ENCODE results near the gene NBPF12.
"Not testable (repeated sequence)": the region's sequence is repeated elsewhere in the genome, so short reads cannot be mapped to it uniquely, and the experiment has no call there.

The NBPF12 gene, protein sequence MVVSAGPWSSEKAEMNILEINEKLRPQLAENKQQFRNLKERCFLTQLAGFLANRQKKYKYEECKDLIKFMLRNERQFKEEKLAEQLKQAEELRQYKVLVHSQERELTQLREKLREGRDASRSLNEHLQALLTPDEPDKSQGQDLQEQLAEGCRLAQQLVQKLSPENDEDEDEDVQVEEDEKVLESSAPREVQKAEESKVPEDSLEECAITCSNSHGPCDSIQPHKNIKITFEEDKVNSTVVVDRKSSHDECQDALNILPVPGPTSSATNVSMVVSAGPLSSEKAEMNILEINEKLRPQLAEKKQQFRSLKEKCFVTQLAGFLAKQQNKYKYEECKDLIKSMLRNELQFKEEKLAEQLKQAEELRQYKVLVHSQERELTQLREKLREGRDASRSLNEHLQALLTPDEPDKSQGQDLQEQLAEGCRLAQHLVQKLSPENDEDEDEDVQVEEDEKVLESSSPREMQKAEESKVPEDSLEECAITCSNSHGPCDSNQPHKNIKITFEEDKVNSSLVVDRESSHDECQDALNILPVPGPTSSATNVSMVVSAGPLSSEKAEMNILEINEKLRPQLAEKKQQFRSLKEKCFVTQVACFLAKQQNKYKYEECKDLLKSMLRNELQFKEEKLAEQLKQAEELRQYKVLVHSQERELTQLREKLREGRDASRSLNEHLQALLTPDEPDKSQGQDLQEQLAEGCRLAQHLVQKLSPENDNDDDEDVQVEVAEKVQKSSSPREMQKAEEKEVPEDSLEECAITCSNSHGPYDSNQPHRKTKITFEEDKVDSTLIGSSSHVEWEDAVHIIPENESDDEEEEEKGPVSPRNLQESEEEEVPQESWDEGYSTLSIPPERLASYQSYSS (N-terminal part only)

DNA sequence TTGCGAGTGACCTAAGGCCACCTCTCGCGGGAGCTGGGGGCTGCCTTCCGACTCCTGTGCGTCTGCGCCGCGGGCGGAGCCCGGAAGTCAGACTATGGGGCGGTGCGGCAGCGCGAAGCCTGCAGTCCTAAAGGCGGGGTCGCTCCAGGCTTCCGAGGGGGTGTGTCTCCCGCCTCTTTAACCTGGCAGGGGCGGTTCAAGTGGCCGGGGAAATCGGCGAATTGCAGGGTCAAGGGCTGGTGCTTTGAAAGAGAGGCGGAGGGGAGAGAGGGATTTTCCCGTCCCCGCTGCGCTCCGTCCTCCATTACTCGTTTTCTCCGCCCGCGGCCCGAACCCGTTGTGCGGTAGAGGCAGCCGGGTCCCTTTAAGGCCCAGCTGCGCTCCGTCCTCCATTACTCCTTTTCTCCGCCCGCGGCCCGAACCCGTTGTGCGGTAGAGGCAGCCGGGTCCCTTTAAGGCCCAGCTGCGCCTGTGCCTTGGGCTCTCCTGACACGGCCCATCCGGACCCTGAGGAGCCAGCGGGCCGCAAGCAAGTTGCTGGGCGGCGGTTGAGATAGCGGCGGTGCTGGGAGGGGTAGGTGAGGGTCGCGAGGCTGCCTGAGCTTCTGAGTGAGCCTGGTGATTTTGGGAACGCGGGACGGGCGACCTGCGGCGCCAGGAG lies at the start of gene NBPF12:
Gene NBPF12 (plus strand): TSS at position 83 of the 661 bp plus-strand sequence. CDS start 21,820 bp downstream, outside the sequence.
- peak; percentile 70 for DNase-seq

GRCh38 chr1:146891355-146891754 lies 46.8 kb upstream of the NBPF12 start:
- not testable (repeated sequence) for DNase-seq

DNA sequence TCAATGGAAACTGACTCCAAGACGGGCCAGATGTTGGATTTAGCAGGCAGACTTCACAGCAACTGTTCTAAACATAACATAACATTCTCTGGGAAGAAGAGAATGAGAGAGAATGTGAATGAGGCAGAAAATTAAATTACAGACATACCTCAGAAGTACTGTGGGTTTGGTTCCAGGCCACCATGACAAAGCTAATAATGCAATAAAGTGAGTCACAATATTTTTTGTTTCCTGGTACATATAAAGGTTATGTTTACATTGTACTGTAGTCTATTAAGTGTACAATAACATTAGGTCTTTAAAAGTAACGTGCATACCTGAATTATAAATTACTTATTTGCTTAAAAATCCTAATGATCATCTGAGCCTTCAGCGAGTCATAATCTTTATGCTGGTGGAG lies 45.8 kb upstream of the NBPF12 start:
- DNase-seq: not testable (repeated sequence)

DNA sequence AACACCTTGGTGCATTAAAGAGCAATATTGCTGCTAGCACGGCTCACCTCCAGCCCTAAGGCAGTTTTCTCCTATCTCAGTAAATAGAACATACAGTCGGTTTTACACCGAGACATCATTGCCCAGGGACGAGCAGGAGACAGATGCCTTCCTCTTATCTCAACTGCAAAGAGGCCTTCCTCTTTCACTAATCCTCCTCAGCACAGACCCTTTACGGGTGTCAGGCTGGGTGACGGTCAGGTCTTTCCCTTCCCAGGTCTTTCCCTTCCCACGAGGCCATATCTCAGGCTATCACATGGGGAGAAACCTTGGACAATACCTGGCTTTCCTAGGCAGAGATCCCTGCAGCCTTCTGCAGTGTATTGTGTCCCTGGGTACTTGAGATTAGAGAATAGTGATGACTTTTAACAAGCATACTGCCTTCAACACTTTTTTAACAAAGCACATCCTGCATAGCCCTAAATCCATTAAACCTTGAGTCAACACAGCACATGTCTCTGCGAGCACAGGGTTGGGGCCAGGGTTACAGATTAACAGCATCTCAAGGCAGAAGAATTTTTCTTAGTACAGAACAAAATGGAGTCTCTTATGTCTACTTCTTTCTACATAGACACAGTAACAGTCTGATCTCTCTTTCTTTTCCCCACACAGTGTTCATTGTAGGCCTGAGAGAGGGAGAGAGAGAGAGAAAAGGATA lies 30.4 kb upstream of the NBPF12 start:
- not testable (repeated sequence) for DNase-seq

DNA sequence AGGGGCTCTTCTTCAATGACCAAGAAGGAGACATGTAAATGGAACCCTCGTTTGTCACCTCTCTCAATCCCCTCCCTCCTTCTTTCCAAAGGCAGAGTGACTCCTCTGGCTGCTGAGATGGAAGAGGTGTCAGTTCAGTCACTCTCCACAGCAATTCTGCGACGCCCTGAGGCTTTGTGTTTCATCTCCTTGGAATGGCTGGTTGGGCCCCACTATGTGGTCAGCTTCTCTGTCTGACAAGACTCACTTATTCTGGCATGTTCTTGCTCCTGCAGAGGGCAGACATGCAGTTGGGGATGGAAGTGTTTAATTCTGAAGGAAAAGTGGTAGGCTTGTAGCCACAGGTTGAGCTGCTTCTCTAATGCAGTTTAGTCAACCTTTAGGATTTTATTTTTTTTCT lies 25.1 kb upstream of the NBPF12 start:
- not testable (repeated sequence) for DNase-seq

GRCh38 chr1:146920811-146921210 lies 17.3 kb upstream of the NBPF12 start:
- not testable (repeated sequence) for DNase-seq

- not testable (repeated sequence) for DNase-seq
Observed at GRCh38 chr1:146922614-146923013, 15.5 kb upstream of the NBPF12 start.

GRCh38 chr1:146924106-146924505 lies 14.0 kb upstream of the NBPF12 start:
- not testable (repeated sequence) for DNase-seq

GRCh38 chr1:146926413-146926812 lies 11.7 kb upstream of the NBPF12 start:
- not testable (repeated sequence) for DNase-seq

GRCh38 chr1:146930225-146930624 lies 7.9 kb upstream of the NBPF12 start:
- DNase-seq: not testable (repeated sequence)

DNA sequence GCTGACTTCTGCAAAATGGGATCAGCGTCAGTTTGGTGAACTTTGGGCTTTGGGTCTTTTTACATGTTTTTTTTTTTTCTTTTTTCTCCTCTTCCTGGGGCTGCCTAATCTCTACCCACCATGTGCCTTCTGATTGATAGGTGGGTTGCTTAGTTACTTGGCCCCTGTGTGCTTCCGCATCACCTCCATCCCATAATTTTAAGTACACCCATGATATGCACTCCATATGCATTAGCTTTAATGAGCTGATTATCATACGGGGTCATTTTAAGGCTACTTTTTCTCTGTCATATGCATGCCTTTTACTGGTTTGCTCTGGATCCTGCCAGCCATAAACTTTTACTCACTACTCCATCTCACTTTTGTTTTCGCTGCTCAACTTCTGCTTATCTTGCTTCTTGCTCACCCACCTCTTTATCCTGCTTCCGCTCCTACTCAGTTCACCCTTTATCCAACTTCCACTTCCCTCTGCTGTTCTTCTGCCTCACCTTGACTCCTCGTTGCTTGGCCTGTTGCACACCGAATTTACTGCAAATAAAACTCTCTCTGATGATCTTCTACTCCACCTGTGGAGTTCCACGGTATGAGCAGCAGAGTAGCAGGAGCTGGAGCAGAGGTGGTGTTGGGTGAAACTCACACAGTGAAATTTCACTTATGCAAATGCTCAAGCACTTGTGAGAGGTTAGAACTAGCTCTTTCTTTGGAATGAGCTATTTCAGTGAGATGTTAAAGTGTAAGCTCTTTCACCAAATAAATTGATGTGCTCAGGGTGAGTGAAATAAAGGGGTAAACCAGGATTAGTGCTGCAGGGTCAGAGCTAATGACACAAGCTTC lies 3.5 kb upstream of the NBPF12 start:
- not testable (repeated sequence) for DNase-seq

DNA sequence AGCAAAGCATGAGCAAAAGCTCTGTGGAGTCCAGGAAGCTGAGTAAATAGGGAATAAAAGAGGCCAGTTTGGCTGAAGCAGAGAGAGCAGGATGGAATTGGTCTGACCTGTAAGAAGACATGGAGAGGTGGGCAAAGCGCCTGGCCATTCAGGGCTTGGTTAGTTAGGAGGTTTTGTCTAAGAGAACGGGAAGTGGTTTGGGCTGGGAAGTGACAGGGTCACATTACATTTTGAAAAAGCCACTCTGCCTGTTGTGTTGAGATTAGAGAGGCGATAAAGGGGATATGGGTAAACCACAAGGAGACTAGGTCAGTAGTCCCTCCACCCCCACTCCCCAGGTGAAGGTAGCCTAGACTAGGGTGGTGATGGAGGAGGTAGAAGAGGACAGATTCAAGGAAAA lies 662 bp upstream of the NBPF12 start:
- not testable (repeated sequence) for DNase-seq

DNA sequence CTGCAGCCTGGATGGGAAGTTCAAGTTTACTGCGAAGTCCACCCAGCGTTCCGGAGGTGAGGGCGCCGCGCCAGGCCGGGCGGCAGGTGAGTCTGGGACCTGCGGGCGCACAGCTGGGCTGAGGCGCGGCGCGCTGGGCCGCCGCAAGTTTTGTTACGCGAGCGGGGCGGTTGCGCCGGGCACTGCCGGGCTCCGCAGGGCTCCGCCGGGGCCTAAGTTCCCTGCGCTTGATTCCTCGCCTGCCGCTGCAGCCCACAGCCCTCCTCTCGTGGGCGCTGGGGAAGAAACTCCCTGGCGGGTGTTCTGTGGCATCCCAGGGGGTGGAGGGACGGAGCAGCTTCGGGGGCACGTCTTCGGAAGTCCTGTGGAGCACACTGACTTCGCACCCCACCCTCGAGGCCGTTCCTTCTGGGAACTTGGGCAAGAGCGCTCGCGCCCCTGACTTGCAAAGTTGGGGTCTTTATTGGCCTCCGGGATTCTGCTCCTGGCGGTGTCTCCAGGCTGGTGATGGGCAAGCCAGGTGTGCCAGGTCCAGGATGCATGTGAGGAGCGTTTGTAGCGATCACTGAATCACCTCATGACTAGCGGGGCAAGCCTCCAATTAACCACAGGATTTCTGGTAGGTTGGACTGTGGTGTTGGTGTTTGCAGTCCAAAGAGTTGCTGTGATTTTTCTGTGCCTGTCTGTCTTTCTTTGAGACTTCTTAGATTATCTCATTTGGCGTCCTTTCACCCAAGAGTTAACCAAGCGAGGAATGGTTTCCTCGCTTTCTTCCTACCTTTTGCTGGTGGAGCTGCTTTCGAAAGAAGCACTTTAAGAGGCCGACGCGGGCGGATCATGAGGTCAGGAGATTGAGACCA lies 1.0 kb downstream of the NBPF12 start:
- peak; percentile 24 for DNase-seq

GRCh38 chr1:146940293-146940692 lies 2.2 kb downstream of the NBPF12 start:
- not testable (repeated sequence) for DNase-seq

- not testable (repeated sequence) for DNase-seq
Observed at GRCh38 chr1:146943342-146943886, 5.3 kb downstream of the NBPF12 start.

DNA sequence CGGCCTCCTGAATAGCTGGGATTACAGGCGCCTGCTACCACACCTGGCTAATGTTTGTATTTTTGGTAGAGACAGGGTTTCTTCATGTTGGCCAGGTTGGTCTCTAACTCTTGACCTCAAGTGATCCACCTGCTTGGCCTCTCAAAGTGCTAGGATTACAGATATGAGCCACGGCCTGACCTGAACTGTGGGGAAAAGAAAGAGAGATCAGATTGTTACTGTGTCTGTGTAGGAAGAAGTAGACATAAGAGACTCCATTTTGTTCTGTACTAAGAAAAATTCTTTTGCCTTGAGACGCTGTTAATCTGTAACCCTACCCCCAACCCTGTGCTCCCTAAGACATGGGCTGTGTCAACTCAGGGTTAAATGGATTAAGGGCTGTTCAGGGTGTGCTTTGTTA lies 10.0 kb downstream of the NBPF12 start:
- DNase-seq: not testable (repeated sequence)

- not testable (repeated sequence) for DNase-seq
Observed at GRCh38 chr1:146964340-146964739, 26.2 kb downstream of the NBPF12 start.

GRCh38 chr1:146966351-146966750 lies 28.2 kb downstream of the NBPF12 start:
- not testable (repeated sequence) for DNase-seq

DNA sequence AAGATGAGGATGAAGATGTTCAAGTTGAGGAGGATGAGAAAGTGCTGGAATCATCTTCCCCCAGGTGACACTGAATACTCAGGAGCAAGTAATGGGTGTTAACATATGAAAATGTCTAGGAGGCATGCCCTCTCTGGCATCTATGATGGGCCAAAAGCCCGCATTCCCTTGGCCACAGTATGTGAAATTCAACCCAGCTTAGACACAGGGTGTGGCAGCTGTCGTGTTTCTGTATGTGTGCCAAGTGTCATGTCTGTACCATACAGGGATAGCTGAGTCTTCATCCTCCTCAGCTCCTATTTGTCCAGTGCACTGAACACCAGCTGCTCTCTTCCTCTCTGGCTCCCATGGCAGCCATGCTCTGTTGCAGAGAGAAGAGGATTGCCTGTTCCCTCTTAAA lies 32.5 kb downstream of the NBPF12 start:
- not testable (repeated sequence) for DNase-seq

GRCh38 chr1:146972681-146973080 lies 34.6 kb downstream of the NBPF12 start:
- not testable (repeated sequence) for DNase-seq
